OCI-LY3 (cell line): ENCODE measurements around the gene SLC25A26.

Source experiments
- EZH2phosphoT487 ChIP-seq: fragments of 200-600 bp; shearing (Covaris generic); IDR thresholded peaks from 2 replicates; pipeline ENCODE4 v1.6.1; 2018; ENCODE audit warnings: antibody characterized with exemption, mixed run types, low read depth
- TF ChIP-seq, protein P1 (sequence below): fragments of 200-600, 300-600 bp; sonication (generic); IDR thresholded peaks from 2 replicates; pipeline ENCODE4 v1.5.1; 2014; ENCODE audit warnings: antibody characterized with exemption, low read length, low read depth

DNA sequence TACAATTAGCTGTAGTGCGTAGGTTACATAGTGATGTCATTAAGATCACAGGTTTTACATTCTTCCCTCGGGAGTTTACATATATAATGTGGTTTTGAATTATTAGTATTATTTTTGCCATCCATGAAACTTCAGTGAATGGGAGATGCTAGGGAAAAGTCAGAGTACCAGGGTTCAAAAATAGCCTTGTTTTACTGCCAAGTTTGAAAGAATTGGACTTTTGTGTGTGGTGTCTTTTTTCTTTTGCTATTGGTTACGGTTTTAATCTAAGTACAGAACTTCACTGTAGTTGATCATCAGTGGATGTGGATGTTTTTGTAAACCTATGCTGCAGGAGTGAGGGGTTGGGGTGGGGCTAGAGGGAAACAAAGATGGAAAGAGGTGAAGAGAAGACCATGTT, 20.7 kb downstream of the SLC25A26 start:
- TF ChIP-seq, protein P1, sequence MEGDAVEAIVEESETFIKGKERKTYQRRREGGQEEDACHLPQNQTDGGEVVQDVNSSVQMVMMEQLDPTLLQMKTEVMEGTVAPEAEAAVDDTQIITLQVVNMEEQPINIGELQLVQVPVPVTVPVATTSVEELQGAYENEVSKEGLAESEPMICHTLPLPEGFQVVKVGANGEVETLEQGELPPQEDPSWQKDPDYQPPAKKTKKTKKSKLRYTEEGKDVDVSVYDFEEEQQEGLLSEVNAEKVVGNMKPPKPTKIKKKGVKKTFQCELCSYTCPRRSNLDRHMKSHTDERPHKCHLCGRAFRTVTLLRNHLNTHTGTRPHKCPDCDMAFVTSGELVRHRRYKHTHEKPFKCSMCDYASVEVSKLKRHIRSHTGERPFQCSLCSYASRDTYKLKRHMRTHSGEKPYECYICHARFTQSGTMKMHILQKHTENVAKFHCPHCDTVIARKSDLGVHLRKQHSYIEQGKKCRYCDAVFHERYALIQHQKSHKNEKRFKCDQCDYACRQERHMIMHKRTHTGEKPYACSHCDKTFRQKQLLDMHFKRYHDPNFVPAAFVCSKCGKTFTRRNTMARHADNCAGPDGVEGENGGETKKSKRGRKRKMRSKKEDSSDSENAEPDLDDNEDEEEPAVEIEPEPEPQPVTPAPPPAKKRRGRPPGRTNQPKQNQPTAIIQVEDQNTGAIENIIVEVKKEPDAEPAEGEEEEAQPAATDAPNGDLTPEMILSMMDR, result no peak
- TF ChIP-seq EZH2phosphoT487, result no peak
